A673 (cell line): ENCODE data around the gene SOD2. TPM values are rescaled to one million over a fixed set of nuclear protein-coding genes. Genes with fewer than 3 reads are reported as not detected.

Experiments used
- BruUV-seq: library from RNA; stranded (reverse); fragments of 400-500 nt; replicated peaks from 2 replicates; lab custom pipeline; 2021; lab: Mats Ljungman, UMichigan
- CTCF ChIA-PET: fragments of 300-600 bp; sonication (Branson Sonifier 250); formaldehyde crosslinking; loops from one replicate; lab custom pipeline; 2022; ENCODE audit warnings: antibody characterized with exemption; lab: Charles Lee
- POLR2A ChIA-PET: fragments of 300-600 bp; sonication (Branson Sonifier 250); formaldehyde crosslinking; loops from one replicate; lab custom pipeline; 2022; ENCODE audit warnings: antibody characterized with exemption; ENCODE audit not compliant: low non-redundant PET; lab: Charles Lee
- DNase-seq: peaks from one replicate; pipeline ENCODE4 v3.0.0-alpha.2; 2015; ENCODE audit warnings: low spot score
- H3K27ac ChIP-seq: fragments of 200-600 bp; sonication (generic); 2 replicates; pipeline ENCODE4 v1.5.1; 2016; ENCODE audit warnings: mixed run types, low read depth, mild to moderate bottlenecking, mixed read lengths, antibody characterized with exemption, low read length; ENCODE audit not compliant: poor library complexity, severe bottlenecking
- H3K27me3 ChIP-seq: fragments of 200-600 bp; sonication (generic); replicated peaks from 2 replicates; pipeline ENCODE4 v1.6.1; 2017; ENCODE audit warnings: mixed run types, low read depth, mild to moderate bottlenecking, mixed read lengths, antibody characterized with exemption, low read length; ENCODE audit not compliant: insufficient read depth, poor library complexity
- H3K36me3 ChIP-seq: fragments of 200-600 bp; sonication (generic); 2 replicates; pipeline ENCODE4 v1.6.1; 2016; ENCODE audit warnings: mixed run types, mild to moderate bottlenecking, mixed read lengths, antibody characterized with exemption, low read length; ENCODE audit not compliant: insufficient read depth, poor library complexity, severe bottlenecking
- H3K4me1 ChIP-seq: fragments of 200-600 bp; sonication (generic); 2 replicates; pipeline ENCODE4 v1.6.1; 2017; ENCODE audit warnings: mixed run types, mild to moderate bottlenecking, mixed read lengths, antibody characterized with exemption, low read length; ENCODE audit not compliant: insufficient read depth, poor library complexity, severe bottlenecking
- H3K4me3 ChIP-seq: fragments of 200-600 bp; sonication (generic); 2 replicates; pipeline ENCODE4 v1.5.1; 2016; ENCODE audit warnings: low read depth, mixed run types, mild to moderate bottlenecking, mixed read lengths, low read length; ENCODE audit not compliant: poor library complexity, severe bottlenecking
- H3K9me3 ChIP-seq: fragments of 200-600 bp; sonication (generic); 2 replicates; pipeline ENCODE4 v1.6.1; 2016; ENCODE audit warnings: mixed run types, low read depth, mild to moderate bottlenecking, mixed read lengths, antibody characterized with exemption, low read length; ENCODE audit not compliant: poor library complexity, severe bottlenecking
- CTCF ChIP-seq: fragments of 300-800, 200-600 bp; sonication (generic); conservative IDR thresholded peaks from 2 replicates; pipeline ENCODE4 v1.5.1; 2017; ENCODE audit warnings: low read depth, mild to moderate bottlenecking, antibody characterized with exemption, low read length, moderate library complexity, mixed read lengths
- EZH2 ChIP-seq: fragments of 200-600 bp; sonication (generic); IDR thresholded peaks from 2 replicates; pipeline ENCODE4 v1.6.1; 2017; ENCODE audit warnings: borderline replicate concordance, low read depth, mild to moderate bottlenecking, mixed read lengths, antibody characterized with exemption, low read length; ENCODE audit not compliant: poor library complexity, severe bottlenecking
- intact Hi-C: fragments of 100-400 bp; cut with micrococcal nuclease; formaldehyde crosslinking; loops from one replicate; pipeline ENCODE4 v1.10.0; 2022; ENCODE audit not compliant: unreplicated experiment
- total RNA-seq: library from RNA; stranded (reverse); gene quantifications from 2 replicates; pipeline ENCODE4 v1.2.3, GENCODE V29; 2021

The SOD2 gene
- total RNA-seq, 1 experiment from 2014 or later, result 159 TPM

GRCh38 chr6:159679091-159680077 is 13.7 kb downstream of the SOD2 start:
- POLR2A ChIA-PET, result no interaction called here
- DNase-seq, result no peak
- Histone ChIP-seq H3K36me3 (peaks cover 29% of the 10 kb centered on the region), H3K4me1 (no peaks in the 10 kb centered on the region), H3K4me3 (no peak overlapping the region), H3K27me3 (no peaks in the 10 kb centered on the region), H3K27ac (no peak overlapping the region), H3K9me3 (no peaks in the 10 kb centered on the region)
- CTCF ChIA-PET, result no interaction called here
- intact Hi-C loops, result no loop called here
- no TSS peak for BruUV-seq
- TF ChIP-seq CTCF, result no peak

DNA sequence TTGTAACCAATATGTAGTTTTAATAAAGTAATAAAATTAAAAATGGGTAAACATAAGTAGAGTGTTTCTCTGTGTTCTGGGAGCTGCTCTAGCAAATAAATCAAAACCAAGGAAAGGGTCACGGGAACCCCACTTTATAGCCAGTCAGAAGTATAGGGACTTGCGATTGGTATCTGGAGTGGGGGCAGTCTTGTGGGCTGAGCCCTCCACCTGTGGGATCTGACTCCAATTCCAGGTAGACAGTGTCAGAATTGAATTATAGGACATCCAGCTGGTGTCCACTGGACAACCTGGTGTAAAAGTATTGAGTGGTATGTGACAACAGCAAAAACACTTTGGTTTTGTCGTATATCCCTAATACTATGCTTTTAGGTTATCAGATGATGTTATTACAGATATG is 14.5 kb downstream of the SOD2 start:
- BruUV-seq, result no TSS peak
- Histone ChIP-seq H3K9me3 (no peaks in the 10 kb centered on the region), H3K36me3 (peaks cover 22% of the 10 kb centered on the region), H3K4me1 (no peaks in the 10 kb centered on the region), H3K27me3 (no peaks in the 10 kb centered on the region), H3K27ac (no peak overlapping the region), H3K4me3 (no peak overlapping the region)
- intact Hi-C loops, result no loop called here
- TF ChIP-seq EZH2, result no peak
- no peak for TF ChIP-seq CTCF
- ChIA-PET CTCF (no interaction called here), POLR2A (no interaction called here)
- DNase-seq, result no peak

GRCh38 chr6:159677506-159678165 is 15.4 kb downstream of the SOD2 start:
- TF ChIP-seq EZH2, result no peak
- no peak for TF ChIP-seq CTCF
- CTCF ChIA-PET, result no interaction called here
- no peaks in the 10 kb centered on the region for H3K27me3 ChIP-seq
- intact Hi-C loops, result no loop called here
- POLR2A ChIA-PET, result no interaction called here
- H3K4me1 ChIP-seq, result no peaks in the 10 kb centered on the region
- no peaks in the 10 kb centered on the region for H3K9me3 ChIP-seq
- no peak overlapping the region for H3K4me3 ChIP-seq
- no TSS peak for BruUV-seq
- no peak for DNase-seq
- H3K36me3 ChIP-seq, result peaks cover 18% of the 10 kb centered on the region
- no peak overlapping the region for H3K27ac ChIP-seq
